SK-N-SH (cell line): ENCODE measurements around the gene DHX36. TPM values are rescaled to one million over a fixed set of nuclear protein-coding genes. Genes with fewer than 3 reads are reported as not detected.
A peak's percentile ranks its signal among the peaks of the same experiment; 100 is the strongest.

ENCODE experiments used
- CTCF ChIA-PET: fragments of 300-600, 350-600 bp; formaldehyde crosslinking; extraction: SDS; loops from one replicate; lab custom pipeline; 2021; lab: Yijun Ruan, JAX
- POLR2A ChIA-PET: fragments of 350-600 bp; sonication (Branson Sonifier 250); formaldehyde crosslinking; extraction: SDS; loops from one replicate; lab custom pipeline; 2020; ENCODE audit warnings: antibody characterized with exemption, inconsistent platforms; lab: Yijun Ruan, JAX
- DNase-seq: peaks from one replicate; pipeline ENCODE4 v3.0.0; 2012
- H2AFZ ChIP-seq: fragments of 200-600 bp; sonication (generic); 2 replicates; pipeline ENCODE4 v1.8.1; 2016; ENCODE audit warnings: antibody characterized with exemption, mild to moderate bottlenecking, low read depth
- H3F3A ChIP-seq: fragments of 200-600 bp; sonication (generic); replicated peaks from 2 replicates; pipeline ENCODE3; 2016; ENCODE audit warnings: antibody characterized with exemption, mild to moderate bottlenecking; ENCODE audit not compliant: insufficient read depth
- H3K27ac ChIP-seq, 2 experiments: fragments of 200-500 bp in 1 of 2; fragments of 200-600 bp in 1 of 2; sonication (Bioruptor generic) in 1 of 2; sonication (generic), shearing (Covaris generic) in 1 of 2; 2 replicates each; pipeline versions ENCODE4 v1.5.1 to v1.6.1; 2014 to 2016; ENCODE audit warnings: low read depth in 2 of 2, inconsistent platforms in 1 of 2, low read length in 1 of 2, mild to moderate bottlenecking in 1 of 2, mixed read lengths in 1 of 2
- H3K27me3 ChIP-seq: fragments of 200-600 bp; sonication (generic), shearing (Covaris generic); 2 replicates; pipeline ENCODE4 v1.6.1; 2016; ENCODE audit warnings: mixed run types; ENCODE audit not compliant: insufficient read depth
- H3K36me3 ChIP-seq, 2 experiments: fragments of 200-500 bp in 1 of 2; fragments of 200-600 bp in 1 of 2; sonication (Bioruptor generic) in 1 of 2; sonication (generic) in 1 of 2; replicated peaks in 1 of 2; 2 replicates each; pipeline versions ENCODE3 to v1.5.1; 2014 to 2016; ENCODE audit warnings: low read length in 1 of 2, mild to moderate bottlenecking in 1 of 2; ENCODE audit not compliant: insufficient read depth in 2 of 2, control insufficient read depth in 1 of 2
- H3K4me1 ChIP-seq, 2 experiments: fragments of 200-500 bp in 1 of 2; fragments of 200-600 bp in 1 of 2; sonication (Bioruptor generic) in 1 of 2; sonication (generic), shearing (Covaris generic) in 1 of 2; 2 replicates each; pipeline versions ENCODE4 v1.5.1 to v1.6.1; 2014 to 2016; ENCODE audit warnings: low read depth in 1 of 2, low read length in 1 of 2, mixed run types in 1 of 2; ENCODE audit not compliant: insufficient read depth in 2 of 2, control insufficient read depth in 1 of 2
- H3K4me2 ChIP-seq: fragments of 200-600 bp; sonication (generic), shearing (Covaris generic); 2 replicates; pipeline ENCODE4 v1.6.1; 2017; ENCODE audit warnings: mixed run types
- H3K4me3 ChIP-seq, 2 experiments: fragments of 200-500 bp in 1 of 2; fragments of 200-600 bp in 1 of 2; sonication (Bioruptor generic) in 1 of 2; sonication (generic), shearing (Covaris generic) in 1 of 2; 2 replicates each; pipeline versions ENCODE4 v1.5.1 to v1.8.1; 2014 to 2016; ENCODE audit warnings: low read depth in 2 of 2, inconsistent platforms in 1 of 2, low read length in 1 of 2, mild to moderate bottlenecking in 1 of 2, mixed read lengths in 1 of 2, moderate library complexity in 1 of 2
- H3K79me2 ChIP-seq: fragments of 200-600 bp; sonication (generic); 2 replicates; pipeline ENCODE4 v1.8.1; 2017; ENCODE audit warnings: mild to moderate bottlenecking; ENCODE audit not compliant: insufficient read depth
- H3K9ac ChIP-seq: fragments of 200-600 bp; sonication (generic); 2 replicates; pipeline ENCODE4 v1.6.1; 2017; ENCODE audit warnings: mixed run types
- H3K9me2 ChIP-seq: fragments of 200-600 bp; sonication (generic); 2 replicates; pipeline ENCODE4 v1.6.1; 2017; ENCODE audit warnings: mixed run types
- H3K9me3 ChIP-seq: fragments of 200-600 bp; sonication (generic); 2 replicates; pipeline ENCODE4 v1.6.1; 2017; ENCODE audit warnings: mixed run types, mild to moderate bottlenecking, moderate library complexity
- H4K20me1 ChIP-seq: fragments of 200-600 bp; sonication (generic); 2 replicates; pipeline ENCODE4 v1.6.1; 2017; ENCODE audit warnings: mild to moderate bottlenecking, mixed run types; ENCODE audit not compliant: insufficient read depth
- FOXJ3 ChIP-seq: sonication (generic); formaldehyde crosslinking; IDR thresholded peaks from 2 replicates; pipeline ENCODE4 v1.5.1; 2020; ENCODE audit warnings: mild to moderate bottlenecking, missing genetic modification reagents
- FOXM1 ChIP-seq: IDR thresholded peaks from 2 replicates; pipeline ENCODE4 v1.4.0; 2012; ENCODE audit warnings: low read depth, mild to moderate bottlenecking
- GABPA ChIP-seq: IDR thresholded peaks from 2 replicates; pipeline ENCODE4 v1.4.0; 2012; ENCODE audit warnings: low read depth, mild to moderate bottlenecking
- GATA2 ChIP-seq: sonication (generic); formaldehyde crosslinking; IDR thresholded peaks from 2 replicates; pipeline ENCODE4 v1.5.0; 2020; ENCODE audit warnings: mild to moderate bottlenecking, missing genetic modification reagents
- MEF2A ChIP-seq: IDR thresholded peaks from 2 replicates; pipeline ENCODE4 v1.4.0; 2012; ENCODE audit warnings: low read depth, borderline replicate concordance
- MXI1 ChIP-seq: IDR thresholded peaks from 2 replicates; pipeline ENCODE4 v1.6.1; 2012; ENCODE audit warnings: mild to moderate bottlenecking, low read depth, low read length, improper control_type of control experiment
- NRF1 ChIP-seq: IDR thresholded peaks from 2 replicates; pipeline ENCODE4 v1.6.1; 2012; ENCODE audit warnings: low read depth, mild to moderate bottlenecking, low read length
- POLR2AphosphoS5 ChIP-seq: IDR thresholded peaks from 2 replicates; pipeline ENCODE4 v1.6.1; 2012; ENCODE audit warnings: low read depth, low read length
- RAD21 ChIP-seq: IDR thresholded peaks from 2 replicates; pipeline ENCODE4 v1.6.1; 2012; ENCODE audit warnings: mild to moderate bottlenecking, low read length
- RXRA ChIP-seq: IDR thresholded peaks from 2 replicates; pipeline ENCODE4 v1.4.0; 2012; ENCODE audit warnings: low read depth, mild to moderate bottlenecking, borderline replicate concordance
- SIN3A ChIP-seq: IDR thresholded peaks from 2 replicates; pipeline ENCODE4 v1.6.1; 2012; ENCODE audit warnings: low read depth, mild to moderate bottlenecking, low read length, moderate library complexity, borderline replicate concordance
- SMC3 ChIP-seq: IDR thresholded peaks from 2 replicates; pipeline ENCODE4 v1.6.1; 2012; ENCODE audit warnings: low read depth, low read length, improper control_type of control experiment
- USF1 ChIP-seq: IDR thresholded peaks from 2 replicates; pipeline ENCODE4 v1.4.0; 2012; ENCODE audit warnings: low read depth, borderline replicate concordance
- YY1 ChIP-seq: IDR thresholded peaks from 2 replicates; pipeline ENCODE4 v1.4.0; 2012; ENCODE audit warnings: low read depth, mild to moderate bottlenecking
- WGBS: methylation state at CpG from one replicate; pipeline ENCODE4 v1.1.6; 2017; ENCODE audit warnings: low lambda C conversion rate; 5-methylcytosine and 5-hydroxymethylcytosine counted together
- polyA plus RNA-seq, 3 experiments: library from polyadenylated mRNA; depleted of rRNA; stranded (reverse); fragments of >200 nt; gene quantifications; 2 replicates each; pipeline ENCODE4 v1.2.3, GENCODE V29; 2012
- TF ChIP-seq, protein P1 (sequence below): IDR thresholded peaks from 2 replicates; pipeline ENCODE4 v1.4.0; 2012; ENCODE audit warnings: low read depth, borderline replicate concordance
- TF ChIP-seq, protein P2 (sequence below): fragments of 150-350 bp; IDR thresholded peaks from 2 replicates; pipeline ENCODE4 v1.6.1; 2017; ENCODE audit warnings: antibody characterized with exemption, low read length, low read depth, borderline replicate concordance
- TF ChIP-seq, protein P3 (sequence below): fragments of 200-600 bp; sonication (generic); IDR thresholded peaks from 2 replicates; pipeline ENCODE4 v1.6.1; 2017; ENCODE audit warnings: antibody characterized with exemption, mild to moderate bottlenecking, moderate library complexity
- TF ChIP-seq, protein P4 (sequence below): IDR thresholded peaks from 2 replicates; pipeline ENCODE4 v1.6.1; 2012; ENCODE audit warnings: mild to moderate bottlenecking, low read depth, low read length, moderate library complexity

The DHX36 gene
- polyA plus RNA-seq, 1 of the 3 experiments (the other 2 are of a cell fraction) = 22.8 TPM

- TF ChIP-seq, protein P1, sequence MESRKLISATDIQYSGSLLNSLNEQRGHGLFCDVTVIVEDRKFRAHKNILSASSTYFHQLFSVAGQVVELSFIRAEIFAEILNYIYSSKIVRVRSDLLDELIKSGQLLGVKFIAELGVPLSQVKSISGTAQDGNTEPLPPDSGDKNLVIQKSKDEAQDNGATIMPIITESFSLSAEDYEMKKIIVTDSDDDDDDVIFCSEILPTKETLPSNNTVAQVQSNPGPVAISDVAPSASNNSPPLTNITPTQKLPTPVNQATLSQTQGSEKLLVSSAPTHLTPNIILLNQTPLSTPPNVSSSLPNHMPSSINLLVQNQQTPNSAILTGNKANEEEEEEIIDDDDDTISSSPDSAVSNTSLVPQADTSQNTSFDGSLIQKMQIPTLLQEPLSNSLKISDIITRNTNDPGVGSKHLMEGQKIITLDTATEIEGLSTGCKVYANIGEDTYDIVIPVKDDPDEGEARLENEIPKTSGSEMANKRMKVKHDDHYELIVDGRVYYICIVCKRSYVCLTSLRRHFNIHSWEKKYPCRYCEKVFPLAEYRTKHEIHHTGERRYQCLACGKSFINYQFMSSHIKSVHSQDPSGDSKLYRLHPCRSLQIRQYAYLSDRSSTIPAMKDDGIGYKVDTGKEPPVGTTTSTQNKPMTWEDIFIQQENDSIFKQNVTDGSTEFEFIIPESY = no peak
- TF ChIP-seq, protein P2, sequence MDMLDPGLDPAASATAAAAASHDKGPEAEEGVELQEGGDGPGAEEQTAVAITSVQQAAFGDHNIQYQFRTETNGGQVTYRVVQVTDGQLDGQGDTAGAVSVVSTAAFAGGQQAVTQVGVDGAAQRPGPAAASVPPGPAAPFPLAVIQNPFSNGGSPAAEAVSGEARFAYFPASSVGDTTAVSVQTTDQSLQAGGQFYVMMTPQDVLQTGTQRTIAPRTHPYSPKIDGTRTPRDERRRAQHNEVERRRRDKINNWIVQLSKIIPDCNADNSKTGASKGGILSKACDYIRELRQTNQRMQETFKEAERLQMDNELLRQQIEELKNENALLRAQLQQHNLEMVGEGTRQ = no peak
- TF ChIP-seq USF1 (no peak), SIN3A (no peak), RAD21 (peak; percentile 61), MEF2A (no peak), FOXJ3 (CRISPR knock-in tag) (no peak), GATA2 (CRISPR knock-in tag) (no peak), YY1 (no peak), MXI1 (no peak), POLR2AphosphoS5 (no peak), GABPA (no peak), NRF1 (no peak), RXRA (no peak), SMC3 (peak; percentile 25; the same call in 1 of the 2 replicates), FOXM1 (no peak)
- TF ChIP-seq, protein P3, sequence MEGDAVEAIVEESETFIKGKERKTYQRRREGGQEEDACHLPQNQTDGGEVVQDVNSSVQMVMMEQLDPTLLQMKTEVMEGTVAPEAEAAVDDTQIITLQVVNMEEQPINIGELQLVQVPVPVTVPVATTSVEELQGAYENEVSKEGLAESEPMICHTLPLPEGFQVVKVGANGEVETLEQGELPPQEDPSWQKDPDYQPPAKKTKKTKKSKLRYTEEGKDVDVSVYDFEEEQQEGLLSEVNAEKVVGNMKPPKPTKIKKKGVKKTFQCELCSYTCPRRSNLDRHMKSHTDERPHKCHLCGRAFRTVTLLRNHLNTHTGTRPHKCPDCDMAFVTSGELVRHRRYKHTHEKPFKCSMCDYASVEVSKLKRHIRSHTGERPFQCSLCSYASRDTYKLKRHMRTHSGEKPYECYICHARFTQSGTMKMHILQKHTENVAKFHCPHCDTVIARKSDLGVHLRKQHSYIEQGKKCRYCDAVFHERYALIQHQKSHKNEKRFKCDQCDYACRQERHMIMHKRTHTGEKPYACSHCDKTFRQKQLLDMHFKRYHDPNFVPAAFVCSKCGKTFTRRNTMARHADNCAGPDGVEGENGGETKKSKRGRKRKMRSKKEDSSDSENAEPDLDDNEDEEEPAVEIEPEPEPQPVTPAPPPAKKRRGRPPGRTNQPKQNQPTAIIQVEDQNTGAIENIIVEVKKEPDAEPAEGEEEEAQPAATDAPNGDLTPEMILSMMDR = peak; percentile 69
- TF ChIP-seq, protein P4, sequence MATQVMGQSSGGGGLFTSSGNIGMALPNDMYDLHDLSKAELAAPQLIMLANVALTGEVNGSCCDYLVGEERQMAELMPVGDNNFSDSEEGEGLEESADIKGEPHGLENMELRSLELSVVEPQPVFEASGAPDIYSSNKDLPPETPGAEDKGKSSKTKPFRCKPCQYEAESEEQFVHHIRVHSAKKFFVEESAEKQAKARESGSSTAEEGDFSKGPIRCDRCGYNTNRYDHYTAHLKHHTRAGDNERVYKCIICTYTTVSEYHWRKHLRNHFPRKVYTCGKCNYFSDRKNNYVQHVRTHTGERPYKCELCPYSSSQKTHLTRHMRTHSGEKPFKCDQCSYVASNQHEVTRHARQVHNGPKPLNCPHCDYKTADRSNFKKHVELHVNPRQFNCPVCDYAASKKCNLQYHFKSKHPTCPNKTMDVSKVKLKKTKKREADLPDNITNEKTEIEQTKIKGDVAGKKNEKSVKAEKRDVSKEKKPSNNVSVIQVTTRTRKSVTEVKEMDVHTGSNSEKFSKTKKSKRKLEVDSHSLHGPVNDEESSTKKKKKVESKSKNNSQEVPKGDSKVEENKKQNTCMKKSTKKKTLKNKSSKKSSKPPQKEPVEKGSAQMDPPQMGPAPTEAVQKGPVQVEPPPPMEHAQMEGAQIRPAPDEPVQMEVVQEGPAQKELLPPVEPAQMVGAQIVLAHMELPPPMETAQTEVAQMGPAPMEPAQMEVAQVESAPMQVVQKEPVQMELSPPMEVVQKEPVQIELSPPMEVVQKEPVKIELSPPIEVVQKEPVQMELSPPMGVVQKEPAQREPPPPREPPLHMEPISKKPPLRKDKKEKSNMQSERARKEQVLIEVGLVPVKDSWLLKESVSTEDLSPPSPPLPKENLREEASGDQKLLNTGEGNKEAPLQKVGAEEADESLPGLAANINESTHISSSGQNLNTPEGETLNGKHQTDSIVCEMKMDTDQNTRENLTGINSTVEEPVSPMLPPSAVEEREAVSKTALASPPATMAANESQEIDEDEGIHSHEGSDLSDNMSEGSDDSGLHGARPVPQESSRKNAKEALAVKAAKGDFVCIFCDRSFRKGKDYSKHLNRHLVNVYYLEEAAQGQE = no peak
- Histone ChIP-seq H3K27ac (no peak overlapping the region), H3K36me3 (no peaks in the 10 kb centered on the region), H3K4me1 (no peaks in the 10 kb centered on the region), H3F3A (no peaks in the 10 kb centered on the region), H3K9me3 (no peaks in the 10 kb centered on the region), H3K27me3 (no peaks in the 10 kb centered on the region), H3K9me2 (no peaks in the 10 kb centered on the region), H3K4me2 (no peak overlapping the region), H3K4me3 (no peak overlapping the region), H3K79me2 (no peaks in the 10 kb centered on the region), H3K9ac (no peak overlapping the region), H2AFZ (no peak overlapping the region), H4K20me1 (no peaks in the 10 kb centered on the region)
- DNase-seq = peak; percentile 27
- ChIA-PET CTCF (interaction anchor here (0.6 to 1.7 kb wide), 10 partner anchors 10 to 1613 kb away, joined by 3 to 11 read pairs (median 4); partner anchors contain the start of gene DHX36), POLR2A (no interaction called here)
- under 1% methylated on average over 3 of the region's 3 CpGs for WGBS
Observed at GRCh38 chr3:154334973-154335420, 10.7 kb upstream of the DHX36 start.
